ENCODE measurements around the gene TNNI2.
"Not testable (repeated sequence)": the region's sequence is repeated elsewhere in the genome, so short reads cannot be mapped to it uniquely, and the experiment has no call there.

Gene TNNI2

DNA sequence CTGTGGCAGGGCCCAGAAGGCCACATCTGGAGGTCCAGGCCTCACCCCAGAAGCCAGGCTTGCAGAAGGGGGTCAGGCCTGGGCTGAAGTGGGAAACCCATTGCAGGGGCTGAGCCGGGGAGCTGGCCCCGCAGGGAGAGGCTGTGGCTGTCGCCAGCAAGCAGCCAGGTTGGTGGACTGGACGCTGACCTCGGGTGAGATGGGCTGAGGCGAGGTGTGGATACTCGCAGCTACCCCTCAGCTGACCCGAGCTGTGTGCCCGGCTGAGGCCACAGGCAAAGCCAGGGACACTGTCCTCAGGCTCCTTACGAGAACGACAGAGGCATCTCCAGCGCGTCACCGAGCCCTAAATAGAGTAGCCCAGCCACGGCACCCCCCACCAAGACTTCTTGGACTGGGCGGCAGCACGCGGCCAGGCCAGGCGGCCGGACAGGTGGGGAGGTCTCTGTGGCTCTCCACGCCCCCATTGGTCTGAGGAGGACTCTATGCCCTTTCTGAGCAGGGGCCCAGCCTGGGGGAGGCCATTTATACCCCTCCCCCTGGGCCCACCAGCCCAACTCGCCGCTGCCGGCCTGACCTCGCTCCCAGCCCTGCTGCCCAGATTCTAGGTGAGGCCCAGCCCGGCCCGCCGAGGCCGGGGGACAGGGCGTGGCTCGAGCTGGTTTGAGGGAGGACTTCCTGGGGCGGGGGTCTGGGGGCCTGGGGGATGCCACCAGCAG, at the start of gene TNNI2:
TNNI2 (plus strand) TSS at position 556 of the 719 bp plus-strand sequence. CDS start 716 bp downstream, outside the sequence.
- DNase-seq, result no peak

DNA sequence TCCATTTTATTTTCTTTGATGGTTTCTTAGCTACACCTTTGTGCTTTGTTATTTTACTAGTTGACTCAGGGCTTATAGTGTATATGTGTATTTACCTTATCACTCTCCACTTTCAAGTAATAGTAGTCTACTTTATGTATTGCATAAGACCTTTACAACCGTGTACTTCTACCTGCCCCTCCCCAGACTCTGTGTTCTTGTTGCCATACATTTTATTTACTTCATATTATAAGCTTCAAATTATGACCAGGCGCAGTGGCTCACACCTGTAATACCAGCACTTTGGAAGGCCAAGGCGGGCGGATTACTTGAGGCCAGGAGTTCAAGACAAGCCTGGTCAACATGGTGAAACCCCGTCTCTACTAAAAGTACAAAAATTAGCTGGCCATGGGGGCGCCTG, 46.9 kb upstream of the TNNI2 start:
- no peak for DNase-seq

DNA sequence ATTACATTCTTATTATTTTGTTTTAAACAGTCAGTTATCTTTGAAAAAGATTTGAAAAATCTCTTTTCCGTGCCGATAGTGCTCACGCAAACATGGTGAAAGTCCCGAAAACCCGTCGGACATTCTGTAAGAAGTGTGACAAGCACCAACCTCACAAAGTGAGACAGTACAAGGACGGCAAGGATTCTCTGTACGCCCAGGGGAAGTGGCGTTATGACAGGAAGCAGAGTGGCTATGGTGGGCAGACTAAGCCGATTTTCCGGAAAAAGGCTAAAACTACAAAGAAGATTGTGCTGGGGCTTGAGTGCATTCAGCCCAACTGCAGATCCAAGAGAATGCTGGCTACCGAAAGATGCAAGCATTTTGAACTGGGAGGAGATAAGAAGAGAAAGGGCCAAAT, 46.3 kb upstream of the TNNI2 start:
- no peak for DNase-seq

DNA sequence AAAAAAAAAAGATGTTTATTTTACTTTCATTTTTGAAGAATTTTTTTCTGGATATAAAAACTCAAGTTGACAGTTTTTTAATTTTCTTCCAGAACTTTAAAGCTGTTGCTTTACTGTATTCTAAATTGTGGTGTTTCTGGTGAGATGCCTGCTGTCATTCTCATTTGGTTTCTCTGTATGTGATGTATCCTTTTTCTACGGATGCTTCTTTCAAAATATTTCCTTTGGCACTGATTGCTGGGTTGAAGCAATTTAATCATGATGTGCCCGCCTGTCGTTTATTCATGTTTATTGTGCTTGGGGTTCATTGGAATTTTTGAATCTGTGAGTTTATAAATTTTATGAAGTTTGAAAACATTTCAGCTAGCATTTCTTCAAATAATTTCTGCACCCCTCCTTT, 45.7 kb upstream of the TNNI2 start:
- DNase-seq, result no peak

DNA sequence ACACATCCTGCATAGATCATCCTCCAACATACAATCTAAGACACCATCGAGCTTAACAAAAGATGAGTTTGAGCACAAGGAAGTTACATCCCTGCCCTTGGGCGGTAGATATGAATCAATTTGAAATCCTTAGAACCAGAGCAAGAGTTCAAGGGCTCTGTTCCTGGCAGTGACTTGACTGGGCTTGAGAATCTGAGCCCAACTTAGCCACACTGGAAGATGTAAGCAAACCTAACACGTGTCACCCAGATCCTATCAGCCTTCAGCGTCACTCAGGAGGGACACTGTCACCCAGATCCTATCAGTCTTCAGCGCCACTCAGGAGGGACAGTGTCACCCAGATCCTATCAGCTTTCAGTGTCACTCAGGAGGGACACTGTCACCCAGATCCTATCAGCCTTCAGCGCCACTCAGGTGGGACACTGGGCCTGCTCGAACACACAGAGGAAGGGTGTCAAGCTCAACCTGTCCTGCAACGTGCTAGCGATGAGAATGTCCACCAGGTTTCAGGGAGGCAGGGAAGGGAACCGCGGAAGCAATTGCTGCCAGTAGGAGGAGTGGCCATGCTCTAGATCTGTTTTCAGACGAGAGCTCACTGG, 42.3 kb upstream of the TNNI2 start:
- DNase-seq, result no peak

DNA sequence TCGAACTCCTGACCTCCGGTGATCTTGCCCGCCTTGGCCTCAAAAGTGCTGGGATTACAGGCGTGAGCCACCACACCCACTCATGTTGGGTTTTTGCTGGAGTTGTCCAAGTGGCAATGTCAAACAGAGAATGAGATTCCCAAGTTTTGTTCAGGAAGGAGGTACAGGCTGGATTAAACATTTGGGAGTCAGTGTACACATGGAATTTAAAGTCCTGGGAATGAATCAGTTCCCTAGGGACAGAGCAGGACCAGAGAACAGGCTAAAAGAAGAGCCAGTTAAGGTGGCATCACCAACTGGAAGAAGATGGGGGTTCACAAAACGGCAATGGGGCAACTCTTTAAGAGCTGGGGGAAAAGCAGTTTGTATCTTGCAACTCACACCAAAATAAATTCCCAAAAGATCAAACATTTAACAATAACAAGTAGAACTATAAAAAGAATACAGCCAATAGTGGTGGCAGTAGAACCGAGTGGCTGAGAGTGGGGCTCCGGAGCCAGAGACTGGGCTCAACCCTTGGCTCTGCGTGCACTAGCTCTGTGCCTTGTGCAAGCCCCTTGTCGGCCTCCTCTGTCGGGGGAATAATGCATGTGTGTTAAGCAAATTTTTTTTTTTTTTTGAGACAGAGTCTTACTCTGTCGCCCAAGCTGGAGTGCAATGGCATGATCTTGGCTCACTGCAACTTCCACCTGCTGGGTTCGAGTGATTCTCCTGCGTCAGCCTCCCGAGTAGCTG, 41.2 kb upstream of the TNNI2 start:
- DNase-seq, result no peak

DNA sequence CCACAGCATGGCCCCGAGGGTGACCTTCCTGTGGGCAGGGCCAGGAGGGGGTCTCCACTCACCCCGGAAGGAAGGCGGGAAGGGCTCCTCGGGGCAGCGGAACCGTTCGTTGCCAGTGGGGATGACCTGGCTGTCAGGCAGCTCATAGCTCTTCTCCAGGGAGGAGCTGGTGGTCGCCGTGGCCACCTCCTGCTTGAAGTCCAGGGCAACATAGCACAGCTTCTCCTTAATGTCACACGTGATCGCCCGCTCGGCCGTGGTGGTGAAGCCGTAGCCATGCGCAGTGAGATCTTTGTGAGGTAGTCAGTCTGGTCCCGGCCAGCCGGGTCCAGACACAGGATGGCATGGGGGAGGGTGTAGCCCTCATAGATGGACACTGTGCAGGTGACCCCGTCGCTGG, 35.5 kb upstream of the TNNI2 start:
- DNase-seq, result no peak

DNA sequence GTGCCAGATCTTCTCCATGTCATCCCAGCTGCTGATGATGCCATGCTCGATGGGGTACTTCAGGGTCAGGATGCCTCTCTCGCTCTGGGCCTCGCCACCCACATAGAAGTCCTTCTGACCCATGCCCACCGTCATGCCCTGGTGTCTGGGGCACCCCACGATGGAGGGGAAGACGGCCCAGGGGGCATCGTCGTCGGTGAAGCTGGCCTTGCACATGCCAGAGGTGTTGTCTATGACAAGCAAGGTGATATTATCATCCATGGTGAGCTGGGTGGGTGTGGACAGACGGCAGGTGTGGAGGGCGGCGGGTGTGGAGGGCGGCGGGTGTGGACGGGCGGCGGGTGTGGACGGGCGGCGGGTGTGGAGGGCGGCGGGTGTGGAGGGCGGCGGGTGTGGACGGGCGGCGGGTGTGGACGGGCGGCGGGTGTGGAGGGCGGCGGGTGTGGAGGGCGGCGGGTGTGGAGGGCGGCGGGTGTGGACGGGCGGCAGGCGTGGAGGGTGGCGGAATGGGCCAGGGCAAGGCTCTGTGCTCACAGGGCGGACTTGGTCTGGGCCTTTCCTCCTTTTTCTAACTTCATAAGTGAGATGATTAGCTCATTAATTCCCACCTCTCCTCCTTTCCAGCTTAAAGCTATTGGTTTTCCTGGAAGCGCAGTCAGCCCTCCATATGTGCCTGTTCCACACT, 34.8 kb upstream of the TNNI2 start:
- not testable (repeated sequence) for DNase-seq

DNA sequence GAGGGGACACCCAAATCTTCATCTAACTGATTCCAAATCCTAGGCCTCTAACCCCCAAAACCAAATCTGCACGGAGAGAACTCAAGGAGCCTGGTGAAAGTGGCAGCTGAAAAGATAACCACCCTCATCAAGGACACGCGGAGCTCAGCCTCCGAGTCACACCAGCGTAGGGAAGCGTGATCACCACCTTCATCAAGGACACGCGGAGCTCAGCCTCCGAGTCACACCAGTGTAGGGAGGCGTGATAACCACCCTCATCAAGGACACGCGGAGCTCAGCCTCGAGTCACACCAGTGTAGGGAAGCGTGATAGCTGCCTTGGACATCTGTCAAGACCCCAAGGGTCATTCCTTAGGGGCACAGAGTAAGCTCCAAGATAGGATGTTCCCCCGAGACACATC, 33.3 kb upstream of the TNNI2 start:
- DNase-seq, result no peak

DNA sequence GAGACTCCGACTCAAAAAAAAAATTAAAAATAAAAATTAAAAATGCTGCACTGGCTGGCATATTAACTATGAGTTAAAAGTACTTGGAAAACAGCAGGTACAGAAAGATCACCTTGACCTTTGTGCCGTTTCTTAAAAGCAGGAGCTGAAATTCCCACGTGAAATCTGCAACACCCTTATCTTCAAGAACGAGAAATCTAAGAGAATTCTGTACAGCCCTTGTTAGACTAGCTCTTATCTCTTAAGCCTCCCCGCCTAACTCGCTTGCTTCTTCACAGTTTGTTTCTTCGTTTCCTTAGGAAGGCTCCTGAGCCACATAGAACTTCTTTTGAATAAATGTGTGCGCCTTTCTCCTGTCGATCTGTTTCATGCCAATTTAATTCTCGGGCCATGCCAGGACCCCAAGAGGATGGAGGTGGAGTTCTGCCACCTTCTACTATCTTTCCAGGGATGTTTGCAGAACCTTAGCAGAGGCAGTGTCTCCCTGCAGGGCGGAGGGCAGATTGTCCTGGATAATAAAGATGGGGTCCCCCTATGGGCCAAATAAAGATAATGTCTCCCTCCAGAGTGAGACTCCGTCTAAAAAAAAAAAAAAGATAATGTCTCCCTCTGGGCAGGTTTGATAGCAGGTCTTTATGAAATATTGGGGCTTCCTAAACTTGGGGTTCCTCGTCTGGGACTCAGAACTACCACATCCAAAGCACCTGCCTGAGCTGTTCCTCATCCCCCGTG, 31.4 kb upstream of the TNNI2 start:
- no peak for DNase-seq

DNA sequence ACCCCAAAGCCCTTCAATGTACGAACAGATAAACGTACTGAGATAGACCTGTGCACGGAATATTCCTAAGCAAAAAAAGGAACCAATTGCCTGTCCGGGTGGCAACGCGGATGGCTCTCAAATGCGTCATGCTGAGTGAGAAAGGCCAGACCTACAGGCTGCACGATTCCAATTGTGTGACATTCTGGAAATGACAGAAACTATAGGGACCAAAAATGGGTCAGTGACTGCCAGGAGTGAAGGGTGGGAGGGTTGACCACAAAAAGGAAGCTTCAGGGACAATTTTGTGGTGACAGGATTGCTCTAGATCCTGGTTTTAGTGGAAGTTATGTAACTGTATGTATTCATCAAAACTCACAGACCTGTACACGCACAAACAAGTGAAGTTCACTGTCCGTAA, 28.0 kb upstream of the TNNI2 start:
- peak in 1 of 2 donors; percentile 29 for DNase-seq

DNA sequence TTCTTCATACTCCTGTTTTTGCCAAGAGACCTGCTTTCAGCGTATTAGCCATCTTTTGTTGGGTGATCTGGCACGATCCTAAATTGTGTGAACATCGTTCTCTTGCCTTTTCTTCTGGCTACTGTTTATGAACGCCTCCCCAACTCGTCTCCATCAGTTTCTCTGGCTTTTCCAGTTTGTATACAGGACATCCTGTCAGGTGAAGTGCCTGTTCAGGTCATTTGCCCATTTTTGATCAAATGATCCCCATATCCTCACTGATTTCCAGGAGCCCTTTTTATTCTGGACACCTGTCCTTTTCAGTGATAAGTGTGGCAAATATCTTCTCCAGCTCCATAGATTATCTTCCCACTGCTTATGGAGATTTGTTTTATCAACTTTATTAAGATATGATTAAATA, 26.5 kb upstream of the TNNI2 start:
- DNase-seq, result no peak

DNA sequence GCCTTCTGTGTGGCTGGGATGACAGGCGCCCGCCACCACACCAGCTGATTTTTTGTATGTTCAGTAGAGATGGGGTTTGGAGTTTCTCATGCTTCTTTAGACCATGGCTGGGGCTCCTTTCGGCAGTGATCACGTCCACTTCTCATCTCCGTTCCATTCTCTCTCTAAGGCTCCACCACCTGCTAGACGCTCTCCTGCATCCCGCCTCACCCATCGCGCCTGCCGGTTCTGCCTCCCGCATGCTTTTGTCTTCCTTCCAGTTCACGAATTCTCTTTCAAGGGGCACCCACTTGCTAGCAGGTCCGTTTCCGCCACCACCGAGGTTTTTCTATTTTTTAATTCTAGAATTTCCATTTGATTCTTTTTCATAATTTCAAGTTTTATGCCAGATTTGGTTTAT, 26.0 kb upstream of the TNNI2 start:
- DNase-seq, result no peak

DNA sequence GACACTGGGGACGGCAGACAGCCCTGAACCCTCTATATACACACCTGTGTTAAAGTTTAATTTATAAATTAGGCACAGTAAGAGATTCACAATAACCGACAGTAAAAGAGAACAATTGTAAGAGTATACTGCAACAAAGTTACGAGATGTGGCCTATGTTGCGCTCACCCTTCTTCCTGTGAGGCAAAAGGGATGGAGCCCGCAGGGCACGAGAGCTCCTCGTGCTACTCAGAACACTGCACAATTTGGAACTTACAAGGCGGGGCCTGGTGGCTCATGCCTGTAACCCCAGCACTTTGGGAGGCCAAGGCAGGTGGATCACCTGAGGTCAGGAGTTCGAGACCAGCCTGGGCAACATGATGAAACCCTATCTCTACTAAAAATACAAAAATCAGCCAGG, 25.4 kb upstream of the TNNI2 start:
- DNase-seq, result not testable (repeated sequence)

DNA sequence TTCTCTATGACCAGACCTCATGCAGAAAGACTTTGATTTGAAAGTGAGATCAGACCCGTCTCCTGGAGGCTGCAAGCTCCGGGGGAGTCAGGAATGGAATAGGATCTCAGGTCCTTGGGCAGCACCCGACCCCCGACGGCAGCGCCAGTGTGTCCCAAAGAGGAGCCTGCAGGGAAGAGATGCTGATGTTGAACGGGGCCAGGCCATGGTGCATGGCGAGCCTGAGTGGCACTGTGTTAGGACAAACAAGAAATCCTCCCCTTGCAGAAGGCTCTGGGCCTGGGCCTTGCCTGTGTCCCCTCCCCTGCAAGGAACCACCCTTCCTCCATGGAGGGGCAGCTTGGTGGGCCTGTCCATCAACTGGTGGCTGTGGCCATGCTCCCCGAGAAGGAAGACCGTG, 24.1 kb upstream of the TNNI2 start:
- no peak for DNase-seq

DNA sequence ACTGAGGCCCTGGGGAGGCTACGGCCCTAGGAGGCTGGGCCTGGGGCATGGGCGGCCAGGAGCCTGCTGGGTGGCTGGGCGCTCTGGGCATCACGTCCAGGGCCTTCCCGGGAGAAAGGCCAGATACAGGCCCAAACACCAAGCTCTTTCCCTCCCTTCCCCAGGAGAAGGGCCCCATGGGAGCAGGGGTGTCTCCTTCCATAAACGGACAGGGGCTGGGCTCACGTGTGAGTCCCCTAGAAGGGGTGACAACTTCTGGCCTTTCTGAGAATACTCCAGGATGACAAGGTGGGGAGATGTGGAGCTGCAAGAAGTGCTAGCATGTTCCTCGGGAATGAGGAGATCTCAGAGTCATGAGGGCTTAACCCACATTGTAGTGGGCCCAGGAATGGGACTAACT, 23.5 kb upstream of the TNNI2 start:
- DNase-seq, result no peak

DNA sequence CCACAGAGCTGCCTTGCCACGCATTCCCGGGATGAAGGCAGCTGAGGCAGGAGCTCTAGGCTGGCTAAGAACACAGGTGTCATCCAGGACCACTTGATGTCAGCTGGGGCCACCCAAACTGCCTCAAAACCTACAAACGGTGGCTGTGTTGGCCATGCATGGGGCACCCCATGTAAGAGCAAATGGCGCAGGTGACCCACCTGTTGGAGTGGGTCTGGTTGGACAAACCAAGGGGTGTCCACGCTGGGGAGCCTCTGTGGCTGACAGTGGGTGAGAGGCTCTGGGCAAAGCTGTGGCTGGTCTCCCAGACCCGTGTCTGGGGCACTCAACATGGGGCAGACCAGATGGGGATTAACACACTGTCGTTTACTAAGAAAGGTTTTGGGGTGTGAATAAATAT, 23.0 kb upstream of the TNNI2 start:
- no peak for DNase-seq

DNA sequence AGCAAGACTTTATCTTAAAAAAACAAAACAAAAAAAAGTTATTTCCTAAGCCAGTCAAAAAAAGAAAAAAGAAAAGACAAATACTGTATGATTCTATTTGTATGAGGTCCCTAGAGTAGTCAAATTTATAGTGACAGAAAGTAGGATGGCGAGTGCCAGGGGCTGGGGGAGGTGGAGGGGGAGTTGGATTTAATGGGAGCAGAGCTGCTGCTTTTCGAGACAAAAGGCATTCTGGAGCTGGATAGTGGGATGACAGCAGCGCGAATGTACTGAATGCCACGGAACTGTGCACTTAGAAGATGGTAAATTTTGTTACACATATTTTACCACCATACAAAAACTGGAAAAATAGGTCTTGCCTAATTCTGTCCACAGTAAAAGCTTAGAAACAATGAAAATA, 21.8 kb upstream of the TNNI2 start:
- DNase-seq, result no peak

DNA sequence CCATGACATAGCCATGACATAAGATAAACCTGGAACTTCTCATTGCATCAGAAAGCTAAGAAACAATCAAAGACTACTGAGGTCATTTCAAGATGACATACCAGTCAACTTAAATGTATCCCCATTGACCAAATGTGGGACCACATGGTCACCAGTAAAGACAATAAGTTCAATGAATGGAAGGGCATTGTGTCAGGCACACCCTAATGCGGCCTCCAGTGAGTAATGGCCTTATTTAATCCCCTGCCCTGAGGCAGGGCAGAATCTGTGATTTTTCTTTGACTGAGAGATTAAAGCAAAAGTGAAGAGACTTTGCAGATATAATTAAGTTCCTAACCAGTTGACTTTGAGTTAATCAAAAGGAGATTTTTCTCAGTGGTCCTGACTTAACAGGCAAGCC, 21.3 kb upstream of the TNNI2 start:
- DNase-seq, result no peak

DNA sequence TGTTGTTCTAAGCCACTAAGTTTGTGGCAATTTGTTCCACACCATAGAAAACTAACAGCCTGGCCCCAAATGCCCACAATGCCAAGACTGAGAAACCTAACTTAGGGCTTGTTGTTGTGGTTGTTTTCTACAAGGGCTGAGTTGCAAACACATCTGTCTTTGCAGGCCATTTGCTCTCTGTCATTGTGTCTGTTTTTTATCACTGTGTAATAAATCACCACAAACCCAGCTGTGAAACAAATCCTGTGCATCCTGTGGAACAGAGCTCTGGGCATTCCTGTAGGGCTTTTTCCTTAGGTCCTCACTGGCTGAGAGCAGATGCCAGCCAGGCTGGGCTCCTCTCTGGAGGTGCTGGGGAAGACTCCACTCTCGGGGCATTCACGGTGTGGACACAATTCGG, 19.7 kb upstream of the TNNI2 start:
- no peak for DNase-seq

DNA sequence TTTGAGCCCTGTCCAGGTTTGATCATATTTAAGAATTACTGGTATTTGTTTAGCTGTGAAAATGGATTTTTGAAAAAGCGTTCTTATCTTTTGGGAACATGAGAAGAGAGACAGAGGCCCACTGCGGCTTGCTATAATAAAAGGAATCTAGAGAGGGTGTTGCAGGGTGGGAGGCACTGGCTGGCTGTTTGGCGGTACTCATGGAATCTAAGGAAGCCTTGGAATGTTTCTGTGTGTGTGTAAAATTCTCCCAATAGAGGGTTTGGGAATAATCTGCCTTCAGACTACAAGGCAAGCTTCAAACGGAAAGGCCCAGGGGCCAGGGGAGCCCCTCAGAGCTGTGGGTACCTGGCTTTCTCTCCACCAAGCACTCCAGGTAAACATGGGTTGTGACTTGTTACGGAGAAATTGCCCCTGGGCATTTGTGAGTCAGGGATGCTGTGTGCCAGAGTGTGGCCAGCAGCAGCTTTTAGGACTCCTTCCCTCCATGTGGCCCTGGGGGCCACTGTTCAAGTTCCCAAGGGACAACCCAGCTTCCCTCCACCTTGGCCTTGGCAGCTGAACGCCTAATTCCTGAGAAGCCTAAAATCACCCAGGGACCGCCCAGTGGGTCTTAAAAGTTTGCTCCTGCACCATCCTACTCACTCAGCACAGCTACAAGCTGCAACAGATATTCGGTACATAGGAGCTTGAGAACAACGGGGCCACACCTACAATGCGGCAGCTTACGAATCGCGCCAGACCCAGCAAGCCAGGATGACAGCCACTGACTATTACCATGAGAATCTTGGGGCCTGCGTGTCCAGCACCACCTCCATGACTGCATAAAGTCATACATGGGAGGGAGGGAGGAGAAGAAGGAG, 18.1 kb upstream of the TNNI2 start:
- DNase-seq, result no peak

DNA sequence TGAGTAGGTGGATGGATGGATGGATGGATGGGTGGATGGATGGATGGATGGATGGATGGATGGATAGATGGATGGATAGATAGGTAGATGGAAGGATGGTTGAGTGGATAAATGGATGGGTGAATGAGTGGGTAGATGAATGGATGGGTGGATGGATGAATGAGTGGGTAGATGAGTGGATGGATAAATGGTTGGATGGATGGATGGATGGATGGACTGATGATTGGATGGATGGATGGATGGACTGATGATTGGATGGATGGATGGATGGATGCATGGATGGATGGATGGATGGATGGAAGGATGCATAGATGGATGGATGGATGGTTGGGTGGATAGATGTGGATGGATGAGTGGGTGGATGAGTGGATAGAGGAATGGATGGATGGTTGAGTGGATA, 17.2 kb upstream of the TNNI2 start:
- DNase-seq, result no peak

All from CD4-positive, alpha-beta T cell treated with Interleukin-1 beta for 1 hour (primary cell).